H1 (cell line): ENCODE results near the gene ADGRG2. TPM values are rescaled to one million over a fixed set of nuclear protein-coding genes. Genes with fewer than 3 reads are reported as not detected.

ENCODE experiments used
- CTCF ChIA-PET: fragments of 300-600 bp; sonication (Branson Sonifier 250); formaldehyde crosslinking; loops from one replicate; lab custom pipeline; 2021; ENCODE audit not compliant: partially characterized antibody; lab: Charles Lee
- POLR2A ChIA-PET: fragments of 300-600 bp; sonication (Branson Sonifier 250); formaldehyde crosslinking; loops from one replicate; lab custom pipeline; 2021; ENCODE audit warnings: inconsistent platforms; ENCODE audit not compliant: partially characterized antibody; lab: Charles Lee
- DNase-seq, 2 experiments: peaks; one replicate each; pipeline versions ENCODE4 v3.0.0 to v3.0.0-alpha.2; 2010 to 2022; ENCODE audit warnings: low spot score in 2 of 2, low read depth in 1 of 2, mixed read lengths in 1 of 2
- FAIRE-seq: peaks from 2 replicates; lab custom pipeline; 2011; peaks lifted over from hg19 to GRCh38; lab: Jason Lieb, UNC
- H2AFZ ChIP-seq: 2 replicates; pipeline ENCODE4 v1.8.1; 2012; ENCODE audit warnings: low read length, inconsistent platforms
- H2AK5ac ChIP-seq: 2 replicates; pipeline ENCODE4 v1.6.1; 2013; ENCODE audit warnings: low read depth, low read length
- H2BK120ac ChIP-seq: replicated peaks from 2 replicates; pipeline ENCODE3; 2013; ENCODE audit warnings: low read depth, low read length, inconsistent platforms
- H2BK12ac ChIP-seq: 2 replicates; pipeline ENCODE4 v1.6.1; 2013; ENCODE audit warnings: low read depth, low read length
- H2BK15ac ChIP-seq: 2 replicates; pipeline ENCODE4 v1.6.1; 2013; ENCODE audit warnings: low read length
- H2BK20ac ChIP-seq: 2 replicates; pipeline ENCODE4 v1.6.1; 2013; ENCODE audit warnings: low read length
- H2BK5ac ChIP-seq: 2 replicates; pipeline ENCODE4 v1.6.1; 2013; ENCODE audit warnings: low read depth, low read length
- H3K14ac ChIP-seq: 2 replicates; pipeline ENCODE4 v1.6.1; 2013; ENCODE audit warnings: inconsistent platforms; ENCODE audit not compliant: insufficient read length
- H3K18ac ChIP-seq: 2 replicates; pipeline ENCODE4 v1.6.1; 2013; ENCODE audit warnings: low read length; ENCODE audit errors: extremely low read depth
- H3K23ac ChIP-seq: 2 replicates; pipeline ENCODE4 v1.6.1; 2013; ENCODE audit warnings: inconsistent platforms; ENCODE audit not compliant: insufficient read length
- H3K23me2 ChIP-seq: 2 replicates; pipeline ENCODE4 v1.6.1; 2013; ENCODE audit warnings: low read depth, low read length
- H3K27ac ChIP-seq: 2 replicates; pipeline ENCODE4 v1.6.1; 2011; ENCODE audit warnings: low read depth, low read length, inconsistent platforms
- H3K27me3 ChIP-seq, 4 experiments: replicated peaks in 1 of 4; 1 replicate in 1 of 4; 2 replicates in 3 of 4; pipeline versions ENCODE4 v1.6.1 to v1.8.1; 2011 to 2013; ENCODE audit warnings: low read length in 3 of 4, mild to moderate bottlenecking in 3 of 4, inconsistent platforms in 2 of 4, mixed read lengths in 2 of 4, moderate library complexity in 1 of 4; ENCODE audit not compliant: control insufficient read depth in 3 of 4, insufficient read depth in 3 of 4; ENCODE audit errors: extremely low read depth in 1 of 4
- H3K36me3 ChIP-seq, 4 experiments: 2 replicates each; pipeline versions ENCODE4 v1.6.1 to v1.8.1; 2011 to 2013; ENCODE audit warnings: mild to moderate bottlenecking in 4 of 4, low read length in 3 of 4, moderate library complexity in 2 of 4, control low read depth in 1 of 4, inconsistent platforms in 1 of 4; ENCODE audit not compliant: insufficient read depth in 4 of 4, control insufficient read depth in 2 of 4
- H3K4ac ChIP-seq: replicated peaks from 2 replicates; pipeline ENCODE3; 2013; ENCODE audit warnings: low read length, low read depth, mixed read lengths, inconsistent platforms; ENCODE audit not compliant: insufficient read length
- H3K4me1 ChIP-seq, 4 experiments: replicated peaks in 1 of 4; 1 replicate in 1 of 4; 2 replicates in 3 of 4; pipeline versions ENCODE4 v1.6.1 to v1.8.1; 2011 to 2013; ENCODE audit warnings: low read length in 3 of 4, inconsistent platforms in 2 of 4, mixed read lengths in 1 of 4; ENCODE audit not compliant: insufficient read depth in 4 of 4, control insufficient read depth in 3 of 4
- H3K4me2 ChIP-seq, 2 experiments: 2 replicates each; pipeline versions ENCODE4 v1.6.1 to v1.8.1; 2011 to 2013; ENCODE audit warnings: low read depth in 2 of 2, low read length in 2 of 2, control low read depth in 1 of 2, inconsistent platforms in 1 of 2, mild to moderate bottlenecking in 1 of 2; ENCODE audit not compliant: insufficient read depth in 1 of 2
- H3K4me3 ChIP-seq, 4 experiments: fragments of 200-600, 300-600 bp in 1 of 4; sonication (generic), shearing (Covaris generic), sonication (Bioruptor Twin) in 1 of 4; 2 replicates each; pipeline versions ENCODE4 v1.5.1 to v1.8.1; 2011 to 2016; ENCODE audit warnings: low read length in 4 of 4, low read depth in 3 of 4, control low read depth in 2 of 4, inconsistent platforms in 2 of 4, mild to moderate bottlenecking in 2 of 4, mixed read lengths in 1 of 4, moderate library complexity in 1 of 4; ENCODE audit not compliant: insufficient read depth in 2 of 4; ENCODE audit errors: extremely low read depth in 1 of 4
- H3K56ac ChIP-seq: replicated peaks from 2 replicates; pipeline ENCODE3; 2013; ENCODE audit warnings: low read depth, mild to moderate bottlenecking, mixed read lengths, low read length, inconsistent platforms; ENCODE audit not compliant: insufficient read length
- H3K79me1 ChIP-seq: 2 replicates; pipeline ENCODE4 v1.6.1; 2013; ENCODE audit warnings: low read depth, low read length, control low read depth
- H3K79me2 ChIP-seq, 2 experiments: 2 replicates each; pipeline versions ENCODE4 v1.6.1 to v1.8.1; 2012 to 2013; ENCODE audit warnings: low read length in 2 of 2, mild to moderate bottlenecking in 2 of 2, inconsistent platforms in 1 of 2; ENCODE audit not compliant: insufficient read depth in 2 of 2, control insufficient read depth in 1 of 2
- H3K9ac ChIP-seq, 4 experiments: replicated peaks in 1 of 4; 1 replicate in 1 of 4; 2 replicates in 3 of 4; pipeline versions ENCODE4 v1.6.1 to v1.8.1; 2011 to 2013; ENCODE audit warnings: low read depth in 3 of 4, low read length in 3 of 4, control low read depth in 2 of 4, mild to moderate bottlenecking in 2 of 4, moderate library complexity in 2 of 4, inconsistent platforms in 1 of 4; ENCODE audit errors: extremely low read depth in 1 of 4
- H3K9me3 ChIP-seq, 2 experiments: 2 replicates each; pipeline versions ENCODE4 v1.6.1 to v1.8.1; 2012 to 2013; ENCODE audit warnings: mild to moderate bottlenecking in 2 of 2, moderate library complexity in 2 of 2, control low read depth in 1 of 2, inconsistent platforms in 1 of 2, low read depth in 1 of 2, low read length in 1 of 2, mixed read lengths in 1 of 2; ENCODE audit not compliant: insufficient read depth in 2 of 2
- H4K20me1 ChIP-seq, 2 experiments: replicated peaks in 1 of 2; 2 replicates each; pipeline versions ENCODE3 to v1.8.1; 2011 to 2013; ENCODE audit warnings: inconsistent platforms in 2 of 2, low read length in 2 of 2, mild to moderate bottlenecking in 1 of 2; ENCODE audit not compliant: insufficient read depth in 2 of 2, control insufficient read depth in 1 of 2
- H4K5ac ChIP-seq: 2 replicates; pipeline ENCODE4 v1.6.1; 2013; ENCODE audit warnings: low read length, low read depth, mixed read lengths, inconsistent platforms; ENCODE audit not compliant: insufficient read length
- H4K8ac ChIP-seq: 2 replicates; pipeline ENCODE4 v1.8.0; 2013; ENCODE audit warnings: mild to moderate bottlenecking, moderate library complexity, low read length, inconsistent platforms; ENCODE audit not compliant: insufficient read depth; ENCODE audit errors: extremely low read depth
- H4K91ac ChIP-seq: replicated peaks from 2 replicates; pipeline ENCODE3; 2013; ENCODE audit warnings: low read length, mixed read lengths, inconsistent platforms; ENCODE audit not compliant: insufficient read length
- CTBP2 ChIP-seq: IDR thresholded peaks from 2 replicates; pipeline ENCODE4 v1.7.0; 2011; ENCODE audit warnings: borderline replicate concordance, mild to moderate bottlenecking, moderate library complexity, mixed read lengths, low read length; ENCODE audit not compliant: insufficient read depth, insufficient read length
- EGR1 ChIP-seq: IDR thresholded peaks from 2 replicates; pipeline ENCODE4 v1.6.1; 2011; ENCODE audit warnings: low read depth, low read length, borderline replicate concordance
- HDAC2 ChIP-seq, 2 experiments: fragments of 300-600 bp in 1 of 2; sonication (generic) in 1 of 2; IDR thresholded peaks; 2 replicates each; pipeline ENCODE4 v1.6.1; 2011 to 2012; ENCODE audit warnings: low read depth in 2 of 2, low read length in 2 of 2, mild to moderate bottlenecking in 2 of 2, moderate library complexity in 2 of 2, borderline replicate concordance in 1 of 2, inconsistent platforms in 1 of 2
- KDM5A ChIP-seq: fragments of 200-600 bp; IDR thresholded peaks from 2 replicates; pipeline ENCODE4 v1.7.1; 2012; ENCODE audit warnings: mild to moderate bottlenecking, low read length, inconsistent platforms, mixed read lengths
- MAFK ChIP-seq: IDR thresholded peaks from 2 replicates; pipeline ENCODE4 v1.6.1; 2012; ENCODE audit warnings: low read depth, mild to moderate bottlenecking, improper control_type of control experiment, low read length
- RAD21 ChIP-seq, 2 experiments: IDR thresholded peaks in 1 of 2; conservative IDR thresholded peaks in 1 of 2; 2 replicates each; pipeline ENCODE4 v1.6.1; 2011; ENCODE audit warnings: low read depth in 2 of 2, low read length in 2 of 2, improper control_type of control experiment in 1 of 2, inconsistent platforms in 1 of 2, mild to moderate bottlenecking in 1 of 2, moderate library complexity in 1 of 2
- SAP30 ChIP-seq: fragments of 300-600 bp; sonication (generic); IDR thresholded peaks from 2 replicates; pipeline ENCODE4 v1.7.1; 2012; ENCODE audit warnings: low read length, moderate library complexity, mild to moderate bottlenecking, inconsistent platforms; ENCODE audit not compliant: insufficient read depth, insufficient replicate concordance
- SP4 ChIP-seq: IDR thresholded peaks from 2 replicates; pipeline ENCODE4 v1.6.1; 2012; ENCODE audit warnings: low read length, inconsistent platforms
- TAF7 ChIP-seq: optimal IDR thresholded peaks from 2 replicates; pipeline ENCODE3; 2011; ENCODE audit warnings: low read depth, mild to moderate bottlenecking, inconsistent platforms, low read length, moderate library complexity, borderline replicate concordance
- WGBS, 2 experiments: shearing (Covaris generic) in 1 of 2; methylation state at CpG; one replicate each; pipeline versions ENCODE4 v1.1.6 to v1.1.7; 2013 to 2015; ENCODE audit warnings: low lambda C conversion rate in 2 of 2, mixed read lengths in 2 of 2, inconsistent platforms in 1 of 2, low coverage in 1 of 2, missing lambda C conversion rate in 1 of 2; ENCODE audit not compliant: insufficient replicate concordance in 2 of 2, insufficient coverage in 1 of 2, insufficient read length in 1 of 2; ENCODE audit errors: extremely low coverage in 1 of 2, missing lambda C conversion rate in 1 of 2; 5-methylcytosine and 5-hydroxymethylcytosine counted together
- polyA plus RNA-seq, 7 experiments: library from polyadenylated mRNA; depleted of rRNA in 3 of 7; stranded (reverse) in 5 of 7; unstranded in 2 of 7; fragments of >200 nt in 5 of 7; fragments of 200-250 nt in 2 of 7; gene quantifications; 1 replicate in 5 of 7; 2 replicates in 1 of 7; 4 replicates in 1 of 7; pipeline versions ENCODE4 v1.2.1 to v1.2.3, GENCODE V29; 2011 to 2013; ENCODE audit warnings: missing spikeins in 2 of 7, mixed read lengths in 2 of 7
- total RNA-seq: library from RNA; stranded (reverse); fragmentation: NEBNext Ultra II Directional; extraction: Animal tissue kit (Norgen Biotek cat#: 25700); gene quantifications from 2 replicates; pipeline ENCODE4 v1.2.1, GENCODE V29; 2021
- TF ChIP-seq, protein P1 (sequence below): IDR thresholded peaks from 2 replicates; pipeline ENCODE4 v1.6.1; 2011; ENCODE audit warnings: low read depth, mild to moderate bottlenecking, low read length; ENCODE audit not compliant: insufficient read depth

Gene ADGRG2
- total and polyA plus RNA-seq, 2 of the 8 experiments (the other 6 are each of a cell fraction or from before 2014, with no cell fraction given) = 8.9 to 13.3 TPM

DNA sequence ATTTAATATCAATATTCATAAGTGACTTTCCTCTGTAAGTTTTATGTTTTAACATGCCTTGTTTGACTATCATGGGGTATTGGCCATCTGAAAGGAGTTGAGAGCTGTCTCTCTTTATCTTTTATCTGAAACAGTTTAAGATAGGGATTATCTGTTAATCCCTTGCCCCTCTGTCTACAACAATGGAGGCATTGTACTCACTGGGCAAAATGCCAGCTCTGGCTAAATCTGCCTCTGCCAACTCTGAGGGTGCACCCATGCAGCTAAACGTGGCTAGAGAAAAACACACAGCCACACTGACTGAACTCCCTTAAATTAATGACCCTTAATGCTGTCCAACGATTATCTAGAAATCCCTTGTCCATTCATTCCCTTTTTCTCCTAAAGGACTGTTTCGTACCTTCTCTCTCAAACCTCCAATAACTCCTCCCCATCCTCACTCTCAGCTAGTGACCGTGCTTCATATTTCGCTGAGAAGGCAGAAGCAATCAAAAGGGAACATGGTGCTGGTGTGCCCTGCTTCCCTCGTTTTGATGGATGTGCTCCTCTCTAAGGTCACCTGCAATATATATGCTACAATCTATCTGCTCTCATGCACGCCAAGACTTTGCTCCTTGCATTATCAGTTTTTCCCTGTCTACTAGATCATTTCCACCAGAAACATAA, 148.6 kb downstream of the ADGRG2 start:
- H4K20me1 ChIP-seq = no peaks in the 10 kb centered on the region
- ChIA-PET CTCF (no interaction called here), POLR2A (interaction anchor here (0.8 kb wide), 1 partner anchor 388 kb away, joined by 3 read pairs; no protein-coding TSS in a partner anchor)
- H3K4ac ChIP-seq = no peak overlapping the region
- no peaks in the 10 kb centered on the region for H3K9me3 ChIP-seq
- no peaks in the 10 kb centered on the region; the same call in 1 of the 2 replicates for H3K23me2 ChIP-seq
- no peak overlapping the region for H2BK5ac ChIP-seq
- no peaks in the 10 kb centered on the region for H3K36me3 ChIP-seq
- no peak overlapping the region for H4K5ac ChIP-seq
- no peak overlapping the region for H2BK20ac ChIP-seq
- no peak overlapping the region for H3K4me2 ChIP-seq
- no peak overlapping the region for H2BK120ac ChIP-seq
- 0 out of 4 replicates have a peak, but pooled peaks cover 0 to 3% of the 10 kb centered on the region in 2 experiments for H3K79me2 ChIP-seq
- H3K18ac ChIP-seq = no peak overlapping the region
- DNase-seq (no peak), FAIRE-seq (no peak)
- no peak overlapping the region for H2AK5ac ChIP-seq
- no peak overlapping the region for H3K27ac ChIP-seq
- no peak overlapping the region for H4K8ac ChIP-seq
- no peak overlapping the region for H4K91ac ChIP-seq
- H3K27me3 ChIP-seq = no peaks in the 10 kb centered on the region
- 92% methylated on average over 7 of the region's 7 CpGs; no CpG with 5 or more reads in 1 of the 2 experiments for WGBS, 2 experiments
- H3K4me1 ChIP-seq = no peaks in the 10 kb centered on the region
- H3K4me3 ChIP-seq = no peak overlapping the region
- no peak overlapping the region for H3K9ac ChIP-seq
- no peak overlapping the region for H2BK15ac ChIP-seq
- H3K23ac ChIP-seq = no peak overlapping the region
- no peak overlapping the region for H3K56ac ChIP-seq
- H3K14ac ChIP-seq = no peak overlapping the region
- no peak overlapping the region for H2BK12ac ChIP-seq
- no peak overlapping the region for H2AFZ ChIP-seq
- H3K79me1 ChIP-seq = no peaks in the 10 kb centered on the region
- TF ChIP-seq RAD21 (IDR thresholded peaks at IDR 0.05 in 1 of 2, conservative IDR thresholded peaks at IDR 0.05 in 1 of 2; ENCODE audit: low read depth in 2 of 2, low read length in 2 of 2) (no peak), SP4 (no peak), SAP30 (no peak), TAF7 (no peak), KDM5A (no peak), MAFK (no peak), CTBP2 (no peak), HDAC2 (IDR thresholded peaks at IDR 0.05; ENCODE audit: borderline replicate concordance in 1 of 2, low read depth in 2 of 2, low read length in 2 of 2) (no peak), EGR1 (no peak)
- TF ChIP-seq, protein P1, sequence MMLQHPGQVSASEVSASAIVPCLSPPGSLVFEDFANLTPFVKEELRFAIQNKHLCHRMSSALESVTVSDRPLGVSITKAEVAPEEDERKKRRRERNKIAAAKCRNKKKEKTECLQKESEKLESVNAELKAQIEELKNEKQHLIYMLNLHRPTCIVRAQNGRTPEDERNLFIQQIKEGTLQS = no peak
